HepG2 (cell line): Measurements from ENCODE around the gene EPM2A. TPM values are rescaled to one million over a fixed set of nuclear protein-coding genes. Genes with fewer than 3 reads are reported as not detected.
A peak's percentile ranks its signal among the peaks of the same experiment; 100 is the strongest.

Experiments
- ATM ChIP-seq: fragments of 450-650 bp; IDR thresholded peaks from 2 replicates; pipeline ENCODE4 v1.7.1; 2017; ENCODE audit warnings: mild to moderate bottlenecking, borderline replicate concordance
- CREB1 ChIP-seq, 2 experiments: fragments of 450-650 bp in 1 of 2; IDR thresholded peaks; 2 replicates each; pipeline ENCODE4 v1.6.1; 2016 to 2017; ENCODE audit warnings: control low read depth in 1 of 2, mild to moderate bottlenecking in 1 of 2, missing compliant biosample characterization in 1 of 2, missing genetic modification characterization in 1 of 2
- FOXA1 ChIP-seq, 2 experiments: fragments of 450-650 bp in 1 of 2; sonication (generic) in 1 of 2; formaldehyde crosslinking in 1 of 2; IDR thresholded peaks; 2 replicates each; pipeline versions ENCODE4 v1.4.0 to v1.6.1; 2016 to 2020; ENCODE audit warnings: missing genetic modification reagents in 1 of 2
- HNF4A ChIP-seq: sonication (generic); formaldehyde crosslinking; IDR thresholded peaks from 2 replicates; pipeline ENCODE4 v1.4.0; 2020; ENCODE audit warnings: missing genetic modification reagents
- ISX ChIP-seq: sonication (generic); formaldehyde crosslinking; conservative IDR thresholded peaks from 2 replicates; pipeline ENCODE4 v1.5.0; 2020; ENCODE audit warnings: missing genetic modification reagents
- LBX2 ChIP-seq: sonication (generic); formaldehyde crosslinking; IDR thresholded peaks from 2 replicates; pipeline ENCODE4 v1.5.0; 2020; ENCODE audit warnings: missing genetic modification reagents, mild to moderate bottlenecking, borderline replicate concordance
- MED8 ChIP-seq: sonication (generic); formaldehyde crosslinking; IDR thresholded peaks from 2 replicates; pipeline ENCODE4 v1.8.1; 2023; ENCODE audit warnings: mild to moderate bottlenecking, missing genetic modification reagents; ENCODE audit not compliant: insufficient replicate concordance
- NBN ChIP-seq: fragments of 450-650 bp; conservative IDR thresholded peaks from 2 replicates; pipeline ENCODE4 v1.6.1; 2017
- RXRA ChIP-seq: sonication (generic); formaldehyde crosslinking; IDR thresholded peaks from 2 replicates; pipeline ENCODE4 v1.5.1; 2020; ENCODE audit warnings: missing genetic modification reagents
- SCMH1 ChIP-seq: sonication (generic); formaldehyde crosslinking; IDR thresholded peaks from 2 replicates; pipeline ENCODE4 v1.9.0; 2021; ENCODE audit warnings: missing genetic modification reagents, mild to moderate bottlenecking, borderline replicate concordance
- SMAD1 ChIP-seq: sonication (generic); formaldehyde crosslinking; IDR thresholded peaks from 2 replicates; pipeline ENCODE4 v1.4.0; 2020; ENCODE audit warnings: missing genetic modification reagents, low read depth, mild to moderate bottlenecking, borderline replicate concordance
- SMAD9 ChIP-seq: sonication (generic); formaldehyde crosslinking; IDR thresholded peaks from 2 replicates; pipeline ENCODE4 v1.5.1; 2020; ENCODE audit warnings: mild to moderate bottlenecking, missing genetic modification reagents
- SRF ChIP-seq: IDR thresholded peaks from 2 replicates; pipeline ENCODE4 v1.6.1; 2011; ENCODE audit warnings: mild to moderate bottlenecking, low read depth, low read length, moderate library complexity
- ZBTB14 ChIP-seq: sonication (generic); formaldehyde crosslinking; IDR thresholded peaks from 2 replicates; pipeline ENCODE4 v1.4.0; 2020; ENCODE audit warnings: missing genetic modification reagents
- ZNF143 ChIP-seq: sonication (generic); formaldehyde crosslinking; IDR thresholded peaks from 2 replicates; pipeline ENCODE4 v1.4.0; 2020; ENCODE audit warnings: missing genetic modification reagents
- ZNF232 ChIP-seq: sonication (generic); formaldehyde crosslinking; IDR thresholded peaks from 2 replicates; pipeline ENCODE4 v1.4.0; 2020; ENCODE audit warnings: missing genetic modification reagents, borderline replicate concordance
- ZNF274 ChIP-seq: sonication (generic); formaldehyde crosslinking; IDR thresholded peaks from 2 replicates; pipeline ENCODE4 v1.5.1; 2020; ENCODE audit warnings: mild to moderate bottlenecking, missing genetic modification reagents
- ZNF281 ChIP-seq: sonication (generic); formaldehyde crosslinking; IDR thresholded peaks from 2 replicates; pipeline ENCODE4 v1.4.0; 2020; ENCODE audit warnings: missing genetic modification reagents, borderline replicate concordance
- ZNF34 ChIP-seq: sonication (generic); formaldehyde crosslinking; IDR thresholded peaks from 2 replicates; pipeline ENCODE4 v1.4.0; 2020; ENCODE audit warnings: mild to moderate bottlenecking, missing genetic modification reagents, borderline replicate concordance
- ZNF431 ChIP-seq: sonication (generic); formaldehyde crosslinking; IDR thresholded peaks from 2 replicates; pipeline ENCODE4 v1.9.0; 2022; ENCODE audit warnings: missing genetic modification reagents, low read depth, mild to moderate bottlenecking, borderline replicate concordance
- ZNF432 ChIP-seq: sonication (generic); formaldehyde crosslinking; IDR thresholded peaks from 2 replicates; pipeline ENCODE4 v1.5.0; 2020; ENCODE audit warnings: missing genetic modification reagents, mild to moderate bottlenecking, borderline replicate concordance
- ZNF446 ChIP-seq: sonication (generic); formaldehyde crosslinking; IDR thresholded peaks from 2 replicates; pipeline ENCODE4 v1.5.0; 2020; ENCODE audit warnings: mild to moderate bottlenecking, missing genetic modification reagents
- ZNF607 ChIP-seq: sonication (generic); formaldehyde crosslinking; IDR thresholded peaks from 2 replicates; pipeline ENCODE4 v1.5.1; 2020; ENCODE audit warnings: missing genetic modification reagents, mild to moderate bottlenecking, borderline replicate concordance
- ZNF883 ChIP-seq: sonication (generic); formaldehyde crosslinking; IDR thresholded peaks from 2 replicates; pipeline ENCODE4 v1.5.1; 2020; ENCODE audit warnings: mild to moderate bottlenecking, missing genetic modification reagents; ENCODE audit errors: not compliant biosample characterization
- ZSCAN22 ChIP-seq: sonication (generic); formaldehyde crosslinking; IDR thresholded peaks from 2 replicates; pipeline ENCODE4 v1.4.0; 2020; ENCODE audit warnings: mild to moderate bottlenecking, missing genetic modification reagents
- ZSCAN30 ChIP-seq: sonication (generic); formaldehyde crosslinking; IDR thresholded peaks from 2 replicates; pipeline ENCODE4 v1.5.0; 2020; ENCODE audit warnings: mild to moderate bottlenecking, missing genetic modification reagents
- polyA plus RNA-seq, 8 experiments: library from polyadenylated mRNA; depleted of rRNA in 3 of 8; stranded (reverse) in 7 of 8; unstranded in 1 of 8; fragments of >200 nt; fragmentation: Illumina TruSeq in 4 of 8; extraction: Trizol in 4 of 8; gene quantifications; 2 replicates each; pipeline versions ENCODE4 v1.2.1 to v1.2.3, GENCODE V29; 2011 to 2016; ENCODE audit warnings: low read depth in 4 of 8, missing spikeins in 1 of 8, mixed read lengths in 1 of 8; ENCODE audit not compliant: insufficient read depth in 1 of 8
- total RNA-seq, 5 experiments: library from RNA; depleted of rRNA; stranded (reverse); fragments of >200 nt; fragmentation: Illumina TruSeq; extraction: Trizol; gene quantifications; 2 replicates each; pipeline ENCODE4 v1.2.3, GENCODE V29; 2016; ENCODE audit warnings: low read depth in 1 of 5

Gene EPM2A
- total and polyA plus RNA-seq, 2 of the 13 experiments (the other 11 are each of a cell fraction or from before 2014, with no cell fraction given), result 4.6 to 9.2 TPM

GRCh38 chr6:145734486-145735355 lies 599 bp downstream of the EPM2A start (continued):
- TF ChIP-seq ISX (CRISPR knock-in tag), result peak; percentile 83; the same call in 1 of the 2 replicates
- peak; percentile 68; the same call in 1 of the 2 replicates for TF ChIP-seq ZNF143
- no peak for TF ChIP-seq ZSCAN22
- peak; percentile 48 for TF ChIP-seq ZNF446 (CRISPR knock-in tag)
- TF ChIP-seq HNF4A (CRISPR knock-in tag), result peak; percentile 72
- no peak for TF ChIP-seq MED8 (CRISPR knock-in tag)
- peak; percentile 82 for TF ChIP-seq CREB1 (IDR thresholded peaks at IDR 0.05)
- TF ChIP-seq CREB1 (CRISPR knock-in tag; IDR thresholded peaks at IDR 0.05), result no peak; the same call in none of the 2 replicates
- TF ChIP-seq NBN, result no peak
- TF ChIP-seq SMAD9 (CRISPR knock-in tag), result peak; percentile 87; the same call in 1 of the 2 replicates
- TF ChIP-seq ZBTB14, result peak; percentile 80
- TF ChIP-seq ATM, result no peak
- TF ChIP-seq SRF, result no peak
- TF ChIP-seq ZNF883 (CRISPR knock-in tag), result peak; percentile 49
- TF ChIP-seq FOXA1 (IDR thresholded peaks at IDR 0.05), result no peak
- peak; percentile 21 for TF ChIP-seq FOXA1 (CRISPR knock-in tag; IDR thresholded peaks at IDR 0.05)
- TF ChIP-seq ZSCAN30 (CRISPR knock-in tag), result no peak
- TF ChIP-seq ZNF431 (CRISPR knock-in tag), result peak; percentile 77
- no peak for TF ChIP-seq ZNF432
- peak; percentile 41; the same call in 1 of the 2 replicates for TF ChIP-seq ZNF281 (CRISPR knock-in tag)
- peak; percentile 96 for TF ChIP-seq RXRA
- TF ChIP-seq ZNF607, result peak; percentile 75; the same call in 1 of the 2 replicates
- no peak for TF ChIP-seq SCMH1
- peak; percentile 97 for TF ChIP-seq ZNF274 (CRISPR knock-in tag)
- TF ChIP-seq ZNF232 (CRISPR knock-in tag), result peak; percentile 85; the same call in 1 of the 2 replicates
- no peak for TF ChIP-seq ZNF34 (CRISPR knock-in tag)
- no peak; the same call in 1 of the 2 replicates for TF ChIP-seq SMAD1 (CRISPR knock-in tag)
- peak; percentile 88; the same call in 1 of the 2 replicates for TF ChIP-seq LBX2 (CRISPR knock-in tag)
